Parathyroid adenoma (tissue), 2 donors: ENCODE results near the gene EOGT.

ENCODE experiments used
- H2AFZ ChIP-seq: fragments of 300-600 bp; sonication (generic); one replicate; pipeline ENCODE4 v1.7.0; 2017; ENCODE audit warnings: antibody characterized with exemption, mild to moderate bottlenecking
- H3K27ac ChIP-seq: fragments of 300-600 bp; sonication (generic); one replicate; pipeline ENCODE4 v1.7.0; 2017
- H3K27me3 ChIP-seq: fragments of 300-600 bp; sonication (generic); one replicate; pipeline ENCODE4 v1.7.0; 2017; ENCODE audit warnings: low read length; ENCODE audit not compliant: control insufficient read depth, insufficient read depth
- H3K36me3 ChIP-seq: fragments of 300-600 bp; sonication (generic); one replicate; pipeline ENCODE4 v1.7.0; 2017; ENCODE audit warnings: low read length; ENCODE audit not compliant: control insufficient read depth, insufficient read depth
- H3K4me1 ChIP-seq: fragments of 300-600 bp; sonication (generic); one replicate; pipeline ENCODE4 v1.7.0; 2017; ENCODE audit warnings: control low read depth
- H3K4me2 ChIP-seq: fragments of 300-600 bp; sonication (generic); one replicate; pipeline ENCODE4 v1.7.0; 2017; ENCODE audit warnings: low read length
- H3K4me3 ChIP-seq: fragments of 300-600 bp; sonication (generic); one replicate; pipeline ENCODE4 v1.7.0; 2017; ENCODE audit warnings: low read depth, low read length
- H3K79me2 ChIP-seq: fragments of 300-600 bp; sonication (generic); one replicate; pipeline ENCODE4 v1.7.0; 2017; ENCODE audit warnings: control low read depth
- H3K9ac ChIP-seq: fragments of 300-600 bp; sonication (generic); one replicate; pipeline ENCODE4 v1.7.0; 2017; ENCODE audit warnings: mild to moderate bottlenecking
- H3K9me3 ChIP-seq: fragments of 300-600 bp; sonication (generic); one replicate; pipeline ENCODE4 v1.7.0; 2017; ENCODE audit warnings: low read length; ENCODE audit not compliant: control insufficient read depth
- TF ChIP-seq, protein P1 (sequence below): fragments of 300-600 bp; sonication (generic); IDR thresholded peaks from one replicate; pipeline ENCODE4 v1.7.0; 2017; ENCODE audit warnings: antibody characterized with exemption, mild to moderate bottlenecking
- donor health status: primary hyperparathyroidism.

Gene EOGT

DNA sequence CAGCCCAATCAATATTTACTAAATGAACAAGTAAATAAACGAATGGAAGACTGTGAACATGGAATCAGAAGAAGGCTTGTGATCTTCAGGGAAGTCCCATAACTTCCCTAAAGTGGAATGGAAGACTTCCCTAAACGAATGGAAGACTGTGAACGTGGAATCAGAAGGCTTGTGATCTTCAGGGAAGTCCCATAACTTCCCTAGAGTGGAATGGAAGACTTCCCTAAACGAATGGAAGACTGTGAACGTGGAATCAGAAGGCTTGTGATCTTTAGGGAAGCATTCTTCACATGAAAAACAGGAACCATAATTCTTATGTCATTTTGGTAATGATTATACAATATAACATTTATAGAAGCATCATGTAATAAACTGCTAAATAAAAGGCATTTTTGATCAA, 38.8 kb downstream of the EOGT start:
- Histone ChIP-seq H3K9ac (no peak overlapping the region), H3K36me3 (no peaks in the 10 kb centered on the region), H3K4me2 (no peak overlapping the region), H3K27ac (no peak overlapping the region), H2AFZ (no peak overlapping the region), H3K79me2 (no peaks in the 10 kb centered on the region), H3K4me3 (no peak overlapping the region), H3K9me3 (no peaks in the 10 kb centered on the region), H3K4me1 (no peaks in the 10 kb centered on the region), H3K27me3 (no peaks in the 10 kb centered on the region)
- TF ChIP-seq, protein P1, sequence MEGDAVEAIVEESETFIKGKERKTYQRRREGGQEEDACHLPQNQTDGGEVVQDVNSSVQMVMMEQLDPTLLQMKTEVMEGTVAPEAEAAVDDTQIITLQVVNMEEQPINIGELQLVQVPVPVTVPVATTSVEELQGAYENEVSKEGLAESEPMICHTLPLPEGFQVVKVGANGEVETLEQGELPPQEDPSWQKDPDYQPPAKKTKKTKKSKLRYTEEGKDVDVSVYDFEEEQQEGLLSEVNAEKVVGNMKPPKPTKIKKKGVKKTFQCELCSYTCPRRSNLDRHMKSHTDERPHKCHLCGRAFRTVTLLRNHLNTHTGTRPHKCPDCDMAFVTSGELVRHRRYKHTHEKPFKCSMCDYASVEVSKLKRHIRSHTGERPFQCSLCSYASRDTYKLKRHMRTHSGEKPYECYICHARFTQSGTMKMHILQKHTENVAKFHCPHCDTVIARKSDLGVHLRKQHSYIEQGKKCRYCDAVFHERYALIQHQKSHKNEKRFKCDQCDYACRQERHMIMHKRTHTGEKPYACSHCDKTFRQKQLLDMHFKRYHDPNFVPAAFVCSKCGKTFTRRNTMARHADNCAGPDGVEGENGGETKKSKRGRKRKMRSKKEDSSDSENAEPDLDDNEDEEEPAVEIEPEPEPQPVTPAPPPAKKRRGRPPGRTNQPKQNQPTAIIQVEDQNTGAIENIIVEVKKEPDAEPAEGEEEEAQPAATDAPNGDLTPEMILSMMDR, result no peak

DNA sequence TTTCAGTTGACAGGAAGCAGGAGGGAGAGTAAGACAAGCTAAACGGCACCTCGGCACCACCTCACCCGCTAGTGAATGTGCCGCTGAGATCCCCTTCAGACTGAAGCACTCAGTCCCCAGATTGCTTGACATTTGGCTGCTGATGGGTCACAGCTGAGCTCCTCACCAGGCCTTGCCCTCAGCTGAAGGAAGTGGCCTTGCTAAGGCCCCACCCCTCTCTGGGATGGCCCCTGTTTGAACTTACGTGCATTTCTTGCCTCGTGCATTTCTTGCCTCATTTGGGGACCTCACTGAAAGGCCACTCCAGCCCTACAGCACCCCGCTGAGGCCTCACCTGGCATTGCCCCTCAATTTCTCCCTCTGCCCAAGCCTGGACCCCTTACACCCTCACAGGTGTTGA, 39.8 kb downstream of the EOGT start:
- Histone ChIP-seq H3K9ac (no peak overlapping the region), H3K4me1 (no peaks in the 10 kb centered on the region), H3K4me2 (no peak overlapping the region), H3K79me2 (no peaks in the 10 kb centered on the region), H3K36me3 (no peaks in the 10 kb centered on the region), H3K4me3 (no peak overlapping the region), H3K27ac (no peak overlapping the region), H3K27me3 (no peaks in the 10 kb centered on the region), H2AFZ (no peak overlapping the region), H3K9me3 (no peaks in the 10 kb centered on the region)
- TF ChIP-seq, protein P1, result no peak

DNA sequence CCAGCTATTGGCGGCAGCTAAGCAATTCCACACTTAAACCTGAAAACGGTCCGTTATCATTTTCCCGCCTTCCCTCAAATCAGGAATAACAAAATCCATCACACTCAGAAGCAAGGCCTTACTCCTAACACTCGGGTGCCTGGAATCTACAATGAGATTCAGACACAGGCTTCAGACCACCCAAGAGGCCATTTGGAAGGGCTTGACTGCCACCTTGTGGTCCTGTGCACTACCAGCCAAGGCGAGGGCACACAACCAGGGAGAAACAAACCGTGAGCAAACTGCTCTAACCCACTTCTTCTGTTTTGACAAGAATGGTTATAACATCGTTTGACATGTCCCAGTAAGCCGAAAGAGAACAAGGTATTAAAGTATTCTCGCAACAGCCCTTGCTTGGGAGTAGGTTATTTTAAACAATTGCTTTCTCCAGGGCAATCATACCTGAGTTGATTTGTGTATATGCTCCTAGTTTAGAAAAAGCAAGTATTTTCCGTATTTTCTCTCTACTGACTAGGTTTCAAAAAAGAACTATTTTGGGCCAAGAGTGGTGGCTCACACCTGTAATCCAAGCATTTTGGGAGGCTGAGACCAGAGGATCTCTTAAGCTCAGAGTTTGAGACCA, 41.0 kb downstream of the EOGT start:
- TF ChIP-seq, protein P1, result peak; percentile 60
- Histone ChIP-seq H3K4me3 (no peak overlapping the region), H3K36me3 (no peaks in the 10 kb centered on the region), H3K27me3 (no peaks in the 10 kb centered on the region), H3K79me2 (no peaks in the 10 kb centered on the region), H3K9ac (no peak overlapping the region), H2AFZ (no peak overlapping the region), H3K4me2 (no peak overlapping the region), H3K9me3 (no peaks in the 10 kb centered on the region), H3K4me1 (no peaks in the 10 kb centered on the region), H3K27ac (no peak overlapping the region)

DNA sequence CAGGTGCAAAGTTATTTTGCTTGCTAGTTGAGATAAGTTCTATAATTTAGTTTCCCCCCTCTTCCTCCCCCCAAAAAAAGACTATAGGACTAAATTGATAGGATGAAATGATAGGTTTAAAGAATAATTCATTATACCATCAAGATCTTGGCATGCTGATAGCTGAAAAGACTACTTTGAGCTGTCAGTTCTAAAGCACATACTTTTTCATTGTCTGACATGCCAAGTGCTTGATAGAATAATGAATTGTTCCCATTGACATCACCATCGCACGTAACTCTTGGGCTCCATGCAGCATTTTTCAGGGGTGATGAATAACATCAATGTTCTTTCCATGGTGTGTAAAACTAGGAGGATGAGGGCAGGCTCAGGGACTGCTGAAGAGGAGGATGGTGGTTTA, 48.8 kb downstream of the EOGT start:
- Histone ChIP-seq H3K4me2 (no peak overlapping the region), H2AFZ (no peak overlapping the region), H3K36me3 (no peaks in the 10 kb centered on the region), H3K4me3 (no peak overlapping the region), H3K4me1 (no peaks in the 10 kb centered on the region), H3K27me3 (no peaks in the 10 kb centered on the region), H3K79me2 (no peaks in the 10 kb centered on the region), H3K9me3 (no peaks in the 10 kb centered on the region), H3K9ac (no peak overlapping the region), H3K27ac (no peak overlapping the region)
- TF ChIP-seq, protein P1, result no peak

DNA sequence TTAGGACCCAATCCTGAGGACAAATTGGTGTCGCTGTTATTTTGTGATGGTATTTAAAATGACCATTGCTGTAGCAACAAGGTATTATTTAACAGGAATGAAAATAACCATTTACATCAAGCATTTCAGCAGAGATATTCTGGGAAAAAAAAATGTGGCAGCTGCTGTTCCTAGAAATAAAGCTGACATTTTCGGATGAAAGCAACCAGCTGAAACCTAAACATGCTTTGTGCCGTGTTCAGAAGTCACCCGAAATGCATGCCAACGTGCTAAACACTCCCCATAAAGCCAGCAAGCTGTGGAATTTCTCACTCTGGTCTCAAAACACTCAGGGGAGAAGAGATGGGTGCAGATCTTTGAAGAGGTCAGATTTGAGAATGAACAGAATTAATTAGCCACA, 49.6 kb downstream of the EOGT start:
- H3K9me3 ChIP-seq, result no peaks in the 10 kb centered on the region
- no peaks in the 10 kb centered on the region for H3K4me1 ChIP-seq
- no peaks in the 10 kb centered on the region for H3K36me3 ChIP-seq
- H3K79me2 ChIP-seq, result no peaks in the 10 kb centered on the region
- no peaks in the 10 kb centered on the region for H3K27me3 ChIP-seq
- no peak overlapping the region for H3K9ac ChIP-seq
- no peak overlapping the region for H3K4me2 ChIP-seq
- H2AFZ ChIP-seq, result no peak overlapping the region
- no peak overlapping the region for H3K27ac ChIP-seq
- TF ChIP-seq, protein P1, result no peak
- no peak overlapping the region for H3K4me3 ChIP-seq
